Thyroid gland (tissue), 4 donors: ENCODE measurements around the gene BCO1. TPM values are rescaled to one million over a fixed set of nuclear protein-coding genes. Genes with fewer than 3 reads are reported as not detected.

Experiments used
- DNase-seq, 2 donors: peaks; one replicate each; pipeline ENCODE4 v3.0.0-alpha.2; 2019
- H3K27ac ChIP-seq, 3 donors: fragments of 200-600 bp; sonication (generic); 1 replicate in 2 of 3; 2 replicates in 1 of 3; pipeline ENCODE4 v1.5.1; 2016 to 2019; ENCODE audit warnings: mild to moderate bottlenecking in 1 of 3, moderate library complexity in 1 of 3
- H3K27me3 ChIP-seq: fragments of 200-600 bp; sonication (generic); one replicate; pipeline ENCODE4 v1.5.1; 2019
- H3K36me3 ChIP-seq, 2 donors: fragments of 200-600 bp; sonication (generic); one replicate each; pipeline ENCODE4 v1.5.1; 2016 to 2019
- H3K4me1 ChIP-seq, 2 donors: fragments of 200-600 bp; sonication (generic); one replicate each; pipeline ENCODE4 v1.5.1; 2017 to 2019
- H3K4me3 ChIP-seq, 3 donors: fragments of 200-600 bp; sonication (generic); replicated peaks in 1 of 3; 1 replicate in 2 of 3; 2 replicates in 1 of 3; pipeline ENCODE4 v1.5.1; 2016; ENCODE audit warnings: mild to moderate bottlenecking in 1 of 3
- H3K9me3 ChIP-seq: fragments of 200-600 bp; sonication (generic); one replicate; pipeline ENCODE4 v1.5.1; 2017
- POLR2A ChIP-seq, 2 donors: fragments of 450-650 bp; IDR thresholded peaks; one replicate each; pipeline ENCODE4 v1.6.1; 2017; ENCODE audit warnings: antibody characterized with exemption in 2 of 2, mild to moderate bottlenecking in 2 of 2, moderate library complexity in 1 of 2
- WGBS, 2 donors: methylation state at CpG; one replicate each; pipeline ENCODE4 v1.1.5; 2017; 5-methylcytosine and 5-hydroxymethylcytosine counted together
- intact Hi-C: fragments of 100-400 bp; cut with DNase I; formaldehyde crosslinking; loops from one replicate; pipeline ENCODE4 v1.15.1; 2023
- total RNA-seq, 4 donors: library from RNA; depleted of rRNA; stranded (reverse); fragments of >200 nt; gene quantifications; one replicate each; pipeline ENCODE4 v1.2.3, GENCODE V29; 2016
- TF ChIP-seq, protein P1 (sequence below), 6 experiments: fragments of 200-600 bp in 3 of 6; fragments of 450-650 bp in 3 of 6; sonication (generic) in 3 of 6; IDR thresholded peaks; one replicate each; pipeline ENCODE4 v1.5.1; 2016 to 2019; ENCODE audit warnings: antibody characterized with exemption in 6 of 6, mild to moderate bottlenecking in 2 of 6, inconsistent platforms in 1 of 6, moderate library complexity in 1 of 6

Gene BCO1
- total RNA-seq, 4 donors from 2014 or later = 0.22 TPM; not detected in 3

GRCh38 chr16:81291117-81291516 lies 52.6 kb downstream of the BCO1 start:
- 91 to 94% methylated on average over 9 of the region's 9 CpGs for WGBS, 2 donors

DNA sequence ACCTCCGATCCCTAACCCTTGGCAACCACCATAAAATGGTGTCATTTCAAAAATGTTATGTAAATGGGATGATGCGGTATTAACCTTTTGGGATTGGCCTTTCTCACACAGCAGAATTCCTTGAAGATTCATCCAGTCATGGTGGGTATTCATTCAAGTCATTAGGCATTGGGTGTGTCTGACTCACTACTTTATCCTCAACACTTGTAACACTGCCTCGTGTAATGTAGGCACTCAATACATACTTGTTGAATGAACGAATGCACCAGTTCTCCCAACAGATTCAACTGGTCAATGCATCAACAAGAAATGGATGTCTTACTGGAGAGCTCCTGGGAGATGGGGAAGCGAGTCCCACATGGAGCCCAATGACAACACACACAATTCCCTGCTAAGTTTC lies 54.4 kb downstream of the BCO1 start:
- no peaks in the 10 kb centered on the region for H3K9me3 ChIP-seq
- intact Hi-C loops = no loop called here
- H3K27me3 ChIP-seq = no peaks in the 10 kb centered on the region
- H3K4me3 ChIP-seq = no peak overlapping the region
- no peak for DNase-seq
- no peaks in the 10 kb centered on the region for H3K4me1 ChIP-seq
- 81 to 85% methylated on average over 5 of the region's 5 CpGs for WGBS, 2 donors
- no peaks in the 10 kb centered on the region for H3K36me3 ChIP-seq
- H3K27ac ChIP-seq = no peak overlapping the region
- TF ChIP-seq POLR2A (IDR thresholded peaks at IDR 0.05) = no peak
- TF ChIP-seq, protein P1, sequence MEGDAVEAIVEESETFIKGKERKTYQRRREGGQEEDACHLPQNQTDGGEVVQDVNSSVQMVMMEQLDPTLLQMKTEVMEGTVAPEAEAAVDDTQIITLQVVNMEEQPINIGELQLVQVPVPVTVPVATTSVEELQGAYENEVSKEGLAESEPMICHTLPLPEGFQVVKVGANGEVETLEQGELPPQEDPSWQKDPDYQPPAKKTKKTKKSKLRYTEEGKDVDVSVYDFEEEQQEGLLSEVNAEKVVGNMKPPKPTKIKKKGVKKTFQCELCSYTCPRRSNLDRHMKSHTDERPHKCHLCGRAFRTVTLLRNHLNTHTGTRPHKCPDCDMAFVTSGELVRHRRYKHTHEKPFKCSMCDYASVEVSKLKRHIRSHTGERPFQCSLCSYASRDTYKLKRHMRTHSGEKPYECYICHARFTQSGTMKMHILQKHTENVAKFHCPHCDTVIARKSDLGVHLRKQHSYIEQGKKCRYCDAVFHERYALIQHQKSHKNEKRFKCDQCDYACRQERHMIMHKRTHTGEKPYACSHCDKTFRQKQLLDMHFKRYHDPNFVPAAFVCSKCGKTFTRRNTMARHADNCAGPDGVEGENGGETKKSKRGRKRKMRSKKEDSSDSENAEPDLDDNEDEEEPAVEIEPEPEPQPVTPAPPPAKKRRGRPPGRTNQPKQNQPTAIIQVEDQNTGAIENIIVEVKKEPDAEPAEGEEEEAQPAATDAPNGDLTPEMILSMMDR (IDR thresholded peaks at IDR 0.05) = no peak

More at GRCh38 chr16:81291117-81291516, 52.6 kb downstream of the BCO1 start:
- H3K4me3 ChIP-seq = no peak overlapping the region
- H3K27me3 ChIP-seq = no peaks in the 10 kb centered on the region
- no peak for TF ChIP-seq POLR2A (IDR thresholded peaks at IDR 0.05)
- TF ChIP-seq, protein P1 (IDR thresholded peaks at IDR 0.05) = no peak
- H3K4me1 ChIP-seq = no peaks in the 10 kb centered on the region
- H3K9me3 ChIP-seq = no peaks in the 10 kb centered on the region
- no peaks in the 10 kb centered on the region for H3K36me3 ChIP-seq
- intact Hi-C loops = no loop called here
- H3K27ac ChIP-seq = no peak overlapping the region
- no peak for DNase-seq

DNA sequence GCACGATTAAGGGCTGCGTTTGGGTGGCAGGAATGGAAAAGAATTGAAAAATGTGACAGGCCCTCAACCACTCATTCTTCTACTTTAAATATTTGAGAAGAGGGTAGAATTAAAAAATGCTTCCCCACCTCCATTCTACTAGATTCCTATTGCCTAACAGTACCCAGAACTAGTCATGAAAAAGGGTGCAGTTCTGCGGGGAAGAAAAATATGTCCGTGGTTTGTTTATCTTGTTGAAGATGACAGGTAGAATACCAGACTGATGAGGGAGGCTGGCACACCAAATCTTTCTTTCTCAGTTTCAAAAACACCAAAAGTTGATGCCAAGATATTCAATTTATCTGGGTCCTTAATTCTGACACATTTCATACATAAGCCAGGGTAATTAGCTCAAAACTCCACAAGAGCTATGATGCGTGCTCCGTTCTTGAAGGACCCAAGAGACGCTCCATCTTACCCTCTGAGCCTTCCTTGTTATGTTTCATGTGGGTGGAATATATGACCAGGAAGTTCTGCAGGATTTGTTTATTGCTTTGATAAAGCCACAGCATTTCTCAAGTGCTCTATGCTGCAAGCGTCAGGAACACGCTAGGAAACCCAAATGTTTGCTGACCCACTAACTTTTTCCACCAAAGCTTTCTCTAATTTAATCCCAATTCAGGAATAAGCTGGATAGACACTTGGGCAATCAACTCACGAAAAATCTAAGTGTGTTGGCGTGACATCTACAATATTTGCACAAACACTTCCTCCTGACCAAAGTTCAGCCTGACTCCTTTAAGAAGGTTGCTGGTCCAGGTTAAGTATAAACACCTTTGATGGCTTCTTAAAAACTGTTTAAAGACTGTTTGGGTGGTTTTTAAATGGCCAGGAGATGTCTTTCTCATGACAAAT lies 55.7 kb downstream of the BCO1 start:
- Histone ChIP-seq H3K4me3 (no peak overlapping the region), H3K36me3 (no peaks in the 10 kb centered on the region), H3K4me1 (no peaks in the 10 kb centered on the region), H3K27me3 (no peaks in the 10 kb centered on the region), H3K9me3 (no peaks in the 10 kb centered on the region), H3K27ac (no peak overlapping the region)
- TF ChIP-seq, protein P1 (IDR thresholded peaks at IDR 0.05) = no peak
- DNase-seq = no peak
- intact Hi-C loops = no loop called here
- 77 to 78% methylated on average over 11 of the region's 11 CpGs for WGBS, 2 donors

- no peaks in the 10 kb centered on the region for H3K36me3 ChIP-seq
- intact Hi-C loops = no loop called here
- no peak for DNase-seq
- no peak overlapping the region for H3K4me3 ChIP-seq
- H3K9me3 ChIP-seq = no peaks in the 10 kb centered on the region
- TF ChIP-seq, protein P1 (IDR thresholded peaks at IDR 0.05) = no peak
- TF ChIP-seq POLR2A (IDR thresholded peaks at IDR 0.05) = no peak
- H3K27me3 ChIP-seq = no peaks in the 10 kb centered on the region
- no peak overlapping the region for H3K27ac ChIP-seq
- H3K4me1 ChIP-seq = no peaks in the 10 kb centered on the region
- 83 to 87% methylated on average over 7 of the region's 7 CpGs for WGBS, 2 donors
Measured at GRCh38 chr16:81296631-81297030, 58.1 kb downstream of the BCO1 start.

DNA sequence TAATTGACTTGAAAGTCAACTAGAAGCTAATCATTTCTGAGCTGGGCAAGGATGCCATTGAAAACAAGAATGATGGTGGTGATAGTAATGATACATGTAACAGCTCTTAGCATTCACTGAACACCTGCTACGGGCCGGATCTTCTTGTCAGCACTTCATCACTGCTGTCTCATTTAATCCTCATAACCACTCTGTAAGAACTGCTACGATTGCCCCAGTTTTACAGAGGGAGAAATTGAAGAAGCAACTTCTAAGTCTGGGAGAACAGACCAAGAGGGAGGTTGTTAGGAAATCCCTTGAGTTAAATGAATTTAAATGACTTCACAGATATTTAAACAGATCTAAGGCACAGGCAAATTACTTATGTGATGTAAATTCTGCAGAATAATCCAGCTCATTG lies 69.3 kb downstream of the BCO1 start:
- WGBS, 2 donors = 88 to 93% methylated on average over 3 of the region's 3 CpGs
- H3K36me3 ChIP-seq = no peaks in the 10 kb centered on the region
- H3K27ac ChIP-seq = no peak overlapping the region
- no peaks in the 10 kb centered on the region for H3K4me1 ChIP-seq
- intact Hi-C loops = no loop called here
- no peak for DNase-seq
- H3K9me3 ChIP-seq = no peaks in the 10 kb centered on the region
- no peak for TF ChIP-seq POLR2A (IDR thresholded peaks at IDR 0.05)
- TF ChIP-seq, protein P1 (IDR thresholded peaks at IDR 0.05) = no peak
- H3K4me3 ChIP-seq = no peak overlapping the region
- no peaks in the 10 kb centered on the region for H3K27me3 ChIP-seq
